SK-N-SH treated with all-trans-retinoic acid at 6 μM for 48 hours (cell line): Measurements from ENCODE around the gene AARS1.

ENCODE experiments used
- ATAC-seq: fragments of 200-7000 bp; cut with Tn5 transposase; 3 replicates; pipeline ENCODE4 v1.9.1; 2020; ENCODE audit warnings: mild to moderate bottlenecking, moderate library complexity
- ARNTL ChIP-seq: fragments of 450-650 bp; formaldehyde crosslinking; IDR thresholded peaks from 2 replicates; pipeline ENCODE4 v1.5.0; 2020; ENCODE audit warnings: low read depth, mild to moderate bottlenecking, moderate library complexity, borderline replicate concordance
- BACH2 ChIP-seq: fragments of 250-450 bp; sonication (Bioruptor Pico); IDR thresholded peaks from 2 replicates; pipeline ENCODE4 v1.9.0; 2021; ENCODE audit warnings: mild to moderate bottlenecking, borderline replicate concordance
- CREB5 ChIP-seq: fragments of 250-450 bp; sonication (Bioruptor Pico); IDR thresholded peaks from 2 replicates; pipeline ENCODE4 v1.5.1; 2020; ENCODE audit warnings: low read depth, mild to moderate bottlenecking, moderate library complexity
- CSDC2 ChIP-seq: fragments of 250-450 bp; sonication (Bioruptor Pico); IDR thresholded peaks from 2 replicates; pipeline ENCODE4 v1.5.0; 2020; ENCODE audit warnings: mild to moderate bottlenecking, moderate library complexity
- CSRNP3 ChIP-seq: fragments of 250-450 bp; sonication (Bioruptor Pico); IDR thresholded peaks from 2 replicates; pipeline ENCODE4 v1.5.1; 2021; ENCODE audit warnings: mild to moderate bottlenecking, moderate library complexity
- ESRRG ChIP-seq: fragments of 250-450 bp; sonication (Bioruptor Pico); IDR thresholded peaks from 2 replicates; pipeline ENCODE4 v1.6.1; 2021; ENCODE audit warnings: mild to moderate bottlenecking
- GLIS3 ChIP-seq: fragments of 250-450 bp; sonication (Bioruptor Pico); IDR thresholded peaks from 2 replicates; pipeline ENCODE4 v1.5.0; 2020; ENCODE audit warnings: mild to moderate bottlenecking, moderate library complexity
- PATZ1 ChIP-seq: fragments of 250-450 bp; sonication (Bioruptor Pico); IDR thresholded peaks from 2 replicates; pipeline ENCODE4 v1.8.0; 2020; ENCODE audit warnings: mild to moderate bottlenecking, moderate library complexity, borderline replicate concordance
- POU6F1 ChIP-seq: fragments of 250-450 bp; sonication (Bioruptor Pico); IDR thresholded peaks from 2 replicates; pipeline ENCODE4 v1.8.0; 2021; ENCODE audit warnings: low read depth, mild to moderate bottlenecking, moderate library complexity, borderline replicate concordance
- SNAI2 ChIP-seq: fragments of 250-450 bp; sonication (Bioruptor Pico); IDR thresholded peaks from 2 replicates; pipeline ENCODE4 v1.5.0; 2020; ENCODE audit warnings: mild to moderate bottlenecking, moderate library complexity
- TCF4 ChIP-seq: fragments of 250-450 bp; sonication (Bioruptor Pico); IDR thresholded peaks from 2 replicates; pipeline ENCODE4 v1.8.0; 2021; ENCODE audit warnings: mild to moderate bottlenecking, moderate library complexity, borderline replicate concordance
- TSHZ2 ChIP-seq: fragments of 250-450 bp; sonication (Bioruptor Pico); IDR thresholded peaks from 2 replicates; pipeline ENCODE4 v1.5.0; 2020; ENCODE audit warnings: mild to moderate bottlenecking, moderate library complexity
- ZC3H10 ChIP-seq: fragments of 250-450 bp; sonication (Bioruptor Pico); IDR thresholded peaks from 2 replicates; pipeline ENCODE4 v1.5.1; 2021; ENCODE audit warnings: mild to moderate bottlenecking, moderate library complexity
- ZNF565 ChIP-seq: fragments of 450-650 bp; formaldehyde crosslinking; conservative IDR thresholded peaks from 2 replicates; pipeline ENCODE4 v1.5.0; 2020; ENCODE audit warnings: low read depth, mild to moderate bottlenecking, moderate library complexity
- ZNF70 ChIP-seq: fragments of 450-650 bp; formaldehyde crosslinking; IDR thresholded peaks from 2 replicates; pipeline ENCODE4 v1.5.0; 2020; ENCODE audit warnings: mild to moderate bottlenecking, moderate library complexity

Gene AARS1

GRCh38 chr16:70255574-70255973 is 33.7 kb downstream of the AARS1 start:
- TF ChIP-seq CSDC2 (CRISPR knock-in tag): no peak
- TF ChIP-seq, all 23 proteins: peak for 0
- ATAC-seq: no peak

GRCh38 chr16:70254965-70255286 is 34.4 kb downstream of the AARS1 start:
- TF ChIP-seq ZC3H10 (CRISPR knock-in tag): no peak
- no peak for TF ChIP-seq CSRNP3
- TF ChIP-seq, all 23 proteins: peak for 0
- no peak for ATAC-seq

GRCh38 chr16:70254180-70254964 is 34.9 kb downstream of the AARS1 start:
- TF ChIP-seq GLIS3 (CRISPR knock-in tag): no peak
- TF ChIP-seq, all 23 proteins: peak for 0
- no peak for ATAC-seq

GRCh38 chr16:70253291-70254106 is 35.8 kb downstream of the AARS1 start:
- peak; percentile 43 for ATAC-seq
- TF ChIP-seq ZC3H10 (CRISPR knock-in tag): no peak
- TF ChIP-seq TCF4 (CRISPR knock-in tag): no peak
- TF ChIP-seq CSDC2 (CRISPR knock-in tag): no peak
- TF ChIP-seq SNAI2 (CRISPR knock-in tag): no peak
- no peak for TF ChIP-seq CREB5 (CRISPR knock-in tag)
- no peak for TF ChIP-seq ESRRG (CRISPR knock-in tag)
- TF ChIP-seq ZNF70: no peak
- TF ChIP-seq BACH2 (CRISPR knock-in tag): no peak
- TF ChIP-seq PATZ1 (CRISPR knock-in tag): no peak
- TF ChIP-seq TSHZ2: no peak
- TF ChIP-seq ARNTL: no peak

GRCh38 chr16:70252355-70252988 is 36.8 kb downstream of the AARS1 start:
- peak; percentile 37 for ATAC-seq
- TF ChIP-seq PATZ1 (CRISPR knock-in tag): no peak
- TF ChIP-seq CSRNP3: no peak
- TF ChIP-seq POU6F1 (CRISPR knock-in tag): no peak
- TF ChIP-seq ZNF565 (CRISPR knock-in tag): no peak
